ENCODE measurements around the gene SH3RF1. TPM values are rescaled to one million over a fixed set of nuclear protein-coding genes. Genes with fewer than 3 reads are reported as not detected.
"Not testable (repeated sequence)": the region's sequence is repeated elsewhere in the genome, so short reads cannot be mapped to it uniquely, and the experiment has no call there.

SH3RF1 gene
- total RNA-seq, 1 donor from 2014 or later: 46.0 TPM

DNA sequence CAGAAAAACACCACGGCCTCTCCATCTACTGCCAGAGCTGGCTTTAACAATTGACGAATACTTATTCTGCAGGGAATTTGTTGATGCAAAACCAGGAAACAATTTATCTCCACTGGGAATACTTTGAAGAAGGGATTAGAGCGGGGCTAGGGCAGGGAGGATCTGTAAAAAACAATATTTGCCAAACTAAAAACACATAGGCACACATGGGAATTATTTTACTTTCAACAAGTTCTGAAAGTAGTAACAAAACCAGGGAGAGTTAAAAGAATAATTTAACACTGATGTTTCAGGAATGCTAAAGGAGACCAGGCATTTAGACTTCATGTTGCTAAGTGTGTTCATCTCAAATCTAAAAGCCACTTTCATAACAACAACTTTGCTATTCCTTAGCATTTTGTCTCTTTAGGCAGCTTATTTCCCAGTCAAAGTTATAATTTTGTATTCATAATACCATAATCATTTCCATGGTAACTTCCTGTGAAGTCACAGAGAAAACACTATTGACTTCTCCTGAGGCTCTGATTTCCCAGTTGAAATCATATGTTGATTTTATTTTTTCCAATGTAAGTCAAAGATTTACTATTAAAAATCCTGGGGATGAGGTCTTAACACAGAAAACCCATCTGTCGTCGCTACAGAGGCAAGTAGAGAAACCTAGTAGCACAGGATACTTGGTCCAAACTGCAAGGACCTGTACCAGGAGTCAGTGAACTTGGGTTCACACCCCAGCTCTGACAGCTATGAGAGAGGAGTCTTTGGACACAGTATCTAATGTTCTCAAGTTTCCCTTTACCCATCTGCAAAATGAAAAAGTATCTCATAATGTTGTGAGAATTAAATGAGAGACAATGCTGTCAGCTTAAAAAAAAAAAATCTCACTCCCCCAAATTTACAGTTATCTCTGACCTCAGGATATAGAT is 69.3 kb downstream of the SH3RF1 start:
- no peak for DNase-seq (ENCODE audit: low spot score)

- DNase-seq (ENCODE audit: low spot score): no peak
Observed at GRCh38 chr4:169200361-169201030, 70.3 kb downstream of the SH3RF1 start.

GRCh38 chr4:169199184-169199583 is 71.6 kb downstream of the SH3RF1 start:
- no peak for DNase-seq (ENCODE audit: low spot score)

DNA sequence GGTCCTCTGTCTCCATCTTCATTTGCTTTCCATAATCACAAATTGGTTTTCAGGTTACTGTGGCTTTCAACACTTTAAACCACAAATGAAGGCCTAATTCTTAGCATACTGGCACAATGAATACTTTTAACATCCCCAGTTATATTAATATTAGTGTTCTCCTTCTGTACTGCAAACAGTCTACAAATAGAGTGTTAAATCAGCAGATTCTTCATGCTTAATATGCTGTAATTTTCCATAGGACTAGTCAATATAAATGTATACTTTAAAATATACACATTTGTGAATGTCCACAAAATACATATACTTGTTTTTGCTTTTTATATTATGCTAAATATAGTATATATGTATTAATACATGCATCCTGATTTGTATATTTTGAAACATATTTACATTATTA is 72.6 kb downstream of the SH3RF1 start:
- no peak for DNase-seq (ENCODE audit: low spot score)

- DNase-seq (ENCODE audit: low spot score): not testable (repeated sequence)
Observed at GRCh38 chr4:169197206-169197605, 73.5 kb downstream of the SH3RF1 start.

- no peak for DNase-seq (ENCODE audit: low spot score)
Observed at GRCh38 chr4:169195032-169195431, 75.7 kb downstream of the SH3RF1 start.

DNA sequence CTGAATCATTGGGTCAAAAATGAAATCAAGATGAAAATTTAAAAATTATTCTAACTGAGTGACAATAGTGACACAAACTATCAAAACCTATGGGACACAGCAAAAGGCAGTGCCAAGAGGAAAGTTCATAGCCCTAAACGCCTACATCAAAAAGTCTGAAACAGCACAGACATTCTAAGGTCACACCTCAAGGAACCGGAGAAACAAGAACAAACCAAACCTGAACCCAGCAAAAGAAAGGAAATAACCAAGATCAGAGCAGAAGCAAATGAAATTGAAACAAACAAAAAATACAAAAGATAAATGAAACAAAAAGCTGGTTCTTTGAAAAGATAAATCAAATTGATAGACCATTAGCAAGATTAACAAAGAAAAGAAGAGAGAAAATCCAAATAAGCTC is 80.8 kb downstream of the SH3RF1 start:
- not testable (repeated sequence) for DNase-seq (ENCODE audit: low spot score)

DNA sequence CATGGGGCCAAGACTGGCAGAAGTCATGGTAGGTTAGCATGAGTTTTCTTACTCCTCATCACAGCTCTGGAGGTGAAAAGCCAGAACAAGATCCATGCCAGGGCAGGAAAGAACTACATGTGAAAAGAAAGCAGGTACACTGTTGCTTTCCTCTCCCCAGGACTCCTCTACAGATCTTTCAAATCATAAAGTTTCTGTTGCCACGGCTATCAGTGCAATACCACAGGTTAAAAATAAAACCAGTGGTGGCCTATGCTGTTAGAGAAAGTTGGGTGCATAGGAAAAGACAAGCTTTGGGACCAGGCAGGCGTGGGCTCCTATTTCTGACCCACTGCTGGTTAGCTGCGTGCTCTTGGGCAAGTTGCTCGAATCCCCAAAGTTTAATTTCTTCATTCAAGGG is 81.4 kb downstream of the SH3RF1 start:
- DNase-seq (ENCODE audit: low spot score): no peak

DNA sequence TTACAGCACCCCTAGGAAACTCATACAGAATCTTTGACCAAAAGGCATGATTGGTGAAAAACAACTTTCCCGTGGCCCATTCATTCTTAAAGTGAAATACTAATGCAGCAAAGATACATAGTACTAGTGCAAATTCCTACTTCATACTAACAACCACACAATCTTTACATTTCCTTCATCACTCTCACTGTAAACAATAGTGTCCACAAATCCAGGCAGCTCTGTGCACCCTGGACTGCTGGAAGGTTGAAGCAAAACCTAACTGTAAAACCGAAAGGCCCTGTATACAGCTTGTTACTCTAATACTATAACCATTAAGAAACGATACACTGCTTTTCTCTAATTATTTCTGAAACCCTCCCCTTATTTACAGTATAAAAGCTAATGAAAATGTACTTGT is 82.6 kb downstream of the SH3RF1 start:
- DNase-seq (ENCODE audit: low spot score): no peak

GRCh38 chr4:169185133-169185956 is 85.4 kb downstream of the SH3RF1 start:
- DNase-seq (ENCODE audit: low spot score): peak; percentile 44

- no peak for DNase-seq (ENCODE audit: low spot score)
Observed at GRCh38 chr4:169184686-169185085, 86.1 kb downstream of the SH3RF1 start.

DNA sequence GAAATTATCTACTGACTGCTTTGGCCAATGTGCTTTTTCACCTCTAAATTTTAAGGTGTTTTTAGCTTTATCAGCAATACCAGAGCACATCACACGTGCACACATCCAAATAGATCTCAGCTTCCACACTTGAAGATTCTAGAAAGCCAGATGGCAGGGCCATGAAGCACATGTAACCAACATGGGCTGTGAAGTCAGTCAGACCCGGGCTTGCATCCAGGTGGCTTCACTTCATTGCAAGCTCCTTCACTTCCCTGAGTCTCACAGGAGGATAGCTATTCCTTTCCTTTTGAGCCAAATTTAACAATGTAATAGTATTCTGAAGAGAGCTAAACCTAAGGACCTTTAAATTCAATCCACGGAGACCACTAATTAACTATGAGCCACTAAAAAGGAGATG is 86.5 kb downstream of the SH3RF1 start:
- DNase-seq (ENCODE audit: low spot score): no peak

GRCh38 chr4:169183581-169183980 is 87.2 kb downstream of the SH3RF1 start:
- no peak for DNase-seq (ENCODE audit: low spot score)

DNA sequence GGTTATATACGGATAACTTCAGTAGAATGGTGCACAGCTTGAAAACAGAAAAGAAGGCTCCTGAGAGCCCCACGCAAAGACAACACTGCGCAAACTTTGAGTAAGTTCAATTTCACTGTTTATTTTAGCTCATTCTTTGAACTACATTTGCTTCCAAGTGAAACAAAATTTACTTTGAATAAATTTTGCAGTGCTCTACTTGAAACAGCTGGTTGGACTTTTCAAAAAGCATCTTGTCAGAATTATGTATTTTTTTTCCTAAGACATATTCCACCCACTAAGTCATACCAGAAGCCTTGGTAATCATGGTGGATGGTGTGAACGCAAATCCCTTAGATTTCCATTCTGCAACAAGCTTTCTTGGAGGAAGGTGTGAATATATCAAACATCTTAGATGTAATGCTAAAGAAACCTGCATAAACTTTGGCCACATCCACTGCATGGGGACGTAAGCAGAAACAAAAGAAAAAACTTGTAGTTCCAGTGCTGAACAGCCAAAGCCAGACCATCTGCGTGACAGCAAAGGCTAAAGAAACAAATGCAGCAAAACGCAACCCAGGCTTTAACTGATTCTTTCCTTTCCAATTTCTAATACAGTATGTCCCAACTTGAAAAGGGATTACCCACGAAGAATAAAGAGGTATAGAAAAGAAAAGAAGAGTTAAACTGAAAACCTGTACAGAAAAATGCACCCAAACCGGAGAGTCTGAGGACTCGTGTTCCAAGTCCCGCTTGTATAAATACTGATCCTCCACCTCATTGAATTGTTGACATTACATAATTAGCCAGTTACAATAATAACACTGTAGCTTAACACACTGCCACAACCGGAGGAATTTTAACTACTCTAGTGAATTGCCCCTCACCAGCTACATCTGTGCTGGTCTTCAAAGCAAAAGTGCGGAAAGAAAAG is 90.9 kb downstream of the SH3RF1 start:
- DNase-seq (ENCODE audit: low spot score): no peak

- not testable (repeated sequence) for DNase-seq (ENCODE audit: low spot score)
Observed at GRCh38 chr4:169178092-169178491, 92.7 kb downstream of the SH3RF1 start.

- DNase-seq (ENCODE audit: low spot score): no peak
Observed at GRCh38 chr4:169175476-169175875, 95.3 kb downstream of the SH3RF1 start.

DNA sequence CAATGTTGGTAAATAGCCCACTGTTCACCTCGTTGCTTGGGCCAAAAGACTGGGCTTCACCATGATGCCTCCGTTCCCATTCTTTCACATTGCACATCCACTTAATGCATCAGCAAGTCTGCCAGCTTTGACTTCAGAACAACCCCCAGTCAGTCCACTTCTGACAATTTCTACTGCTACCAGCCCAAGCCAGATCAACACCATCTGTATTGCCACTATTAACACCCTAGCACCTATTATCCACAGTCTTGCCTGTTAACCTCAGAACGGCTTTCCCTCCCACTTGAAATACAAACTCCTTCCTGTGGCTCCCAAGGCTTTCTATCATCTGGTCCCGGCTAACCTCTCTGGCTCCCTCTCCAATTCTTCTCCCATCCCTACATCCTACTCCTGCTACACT is 95.7 kb downstream of the SH3RF1 start:
- no peak for DNase-seq (ENCODE audit: low spot score)

GRCh38 chr4:169174247-169174646 is 96.5 kb downstream of the SH3RF1 start:
- no peak for DNase-seq (ENCODE audit: low spot score)

- no peak for DNase-seq (ENCODE audit: low spot score)
Observed at GRCh38 chr4:169167957-169168858, 102.5 kb downstream of the SH3RF1 start.

All from mucosa of gallbladder (tissue), 1 donor.